ENCODE results near the gene COPS7A.

- TF ChIP-seq CTCF (IDR thresholded peaks at IDR 0.05): no peak
- TF ChIP-seq POLR2A (IDR thresholded peaks at IDR 0.05): no peak
Observed at GRCh38 chr12:6758506-6759095, 34.8 kb downstream of the COPS7A start.

All from heart left ventricle (tissue), 13 donors.